ENCODE results near the gene DSCAM.

DNA sequence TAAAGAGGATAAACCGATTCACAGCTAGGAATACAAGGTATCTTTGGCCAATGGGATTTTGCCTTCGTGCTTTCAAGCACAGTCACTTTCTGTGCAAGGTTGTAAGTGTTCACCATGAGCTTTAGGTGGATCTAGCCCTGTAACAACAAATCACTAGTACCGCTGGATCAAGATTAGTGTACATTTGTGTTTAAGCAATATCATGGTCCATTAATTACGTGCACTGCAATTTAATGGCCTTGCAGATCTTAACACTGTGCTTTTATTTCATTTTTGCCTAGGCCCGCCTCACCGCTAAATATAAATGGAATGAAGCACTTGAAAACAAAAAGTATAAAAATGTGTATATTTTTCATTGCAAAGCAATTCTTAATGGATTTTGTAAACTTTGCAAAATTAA is 461.1 kb downstream of the DSCAM start:
- TF ChIP-seq, protein P1, sequence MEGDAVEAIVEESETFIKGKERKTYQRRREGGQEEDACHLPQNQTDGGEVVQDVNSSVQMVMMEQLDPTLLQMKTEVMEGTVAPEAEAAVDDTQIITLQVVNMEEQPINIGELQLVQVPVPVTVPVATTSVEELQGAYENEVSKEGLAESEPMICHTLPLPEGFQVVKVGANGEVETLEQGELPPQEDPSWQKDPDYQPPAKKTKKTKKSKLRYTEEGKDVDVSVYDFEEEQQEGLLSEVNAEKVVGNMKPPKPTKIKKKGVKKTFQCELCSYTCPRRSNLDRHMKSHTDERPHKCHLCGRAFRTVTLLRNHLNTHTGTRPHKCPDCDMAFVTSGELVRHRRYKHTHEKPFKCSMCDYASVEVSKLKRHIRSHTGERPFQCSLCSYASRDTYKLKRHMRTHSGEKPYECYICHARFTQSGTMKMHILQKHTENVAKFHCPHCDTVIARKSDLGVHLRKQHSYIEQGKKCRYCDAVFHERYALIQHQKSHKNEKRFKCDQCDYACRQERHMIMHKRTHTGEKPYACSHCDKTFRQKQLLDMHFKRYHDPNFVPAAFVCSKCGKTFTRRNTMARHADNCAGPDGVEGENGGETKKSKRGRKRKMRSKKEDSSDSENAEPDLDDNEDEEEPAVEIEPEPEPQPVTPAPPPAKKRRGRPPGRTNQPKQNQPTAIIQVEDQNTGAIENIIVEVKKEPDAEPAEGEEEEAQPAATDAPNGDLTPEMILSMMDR (IDR thresholded peaks at IDR 0.05 in 2 of 3, conservative IDR thresholded peaks at IDR 0.05 in 1 of 3; ENCODE audit: control insufficient read depth in 2 of 3, extremely low read depth in 1 of 3, insufficient read depth in 1 of 3, low read depth in 3 of 3, low read length in 3 of 3), result no peak
- TF ChIP-seq EGR1 (IDR thresholded peaks at IDR 0.05; ENCODE audit: borderline replicate concordance in 1 of 2, low read depth in 2 of 2, low read length in 2 of 2), result no peak
- no peak for TF ChIP-seq SP1 (IDR thresholded peaks at IDR 0.05; ENCODE audit: low read depth, low read length)

All from GM12878 (cell line).